ENCODE data around the gene GAS7.

The GAS7 gene

GRCh38 chr17:9899280-9900043 lies 298.9 kb downstream of the GAS7 start:
- DNase-seq: no peak

- DNase-seq: no peak
Measured at GRCh38 chr17:9898812-9899211, 299.6 kb downstream of the GAS7 start.

GRCh38 chr17:9897372-9897968 lies 300.9 kb downstream of the GAS7 start:
- no peak for DNase-seq

GRCh38 chr17:9895923-9896322 lies 302.5 kb downstream of the GAS7 start:
- no peak for DNase-seq

GRCh38 chr17:9894231-9894630 lies 304.2 kb downstream of the GAS7 start:
- DNase-seq: no peak

GRCh38 chr17:9893411-9894012 lies 304.9 kb downstream of the GAS7 start:
- DNase-seq: no peak

- no peak for DNase-seq
Measured at GRCh38 chr17:9890124-9890523, 308.3 kb downstream of the GAS7 start.

GRCh38 chr17:9887508-9887907 lies 310.9 kb downstream of the GAS7 start:
- DNase-seq: no peak

GRCh38 chr17:9886141-9886930 lies 312.1 kb downstream of the GAS7 start:
- DNase-seq: peak in 26 of 58 donors; percentile 15 to 80 (median 36)

- DNase-seq: no peak
Measured at GRCh38 chr17:9883451-9883850, 315.0 kb downstream of the GAS7 start.

- peak in 1 of 58 donors; percentile 7 for DNase-seq
Measured at GRCh38 chr17:9880582-9880999, 317.8 kb downstream of the GAS7 start.

- no peak for DNase-seq
Measured at GRCh38 chr17:9878786-9879525, 319.4 kb downstream of the GAS7 start.

GRCh38 chr17:9878356-9878755 lies 320.1 kb downstream of the GAS7 start:
- no peak for DNase-seq

GRCh38 chr17:9875441-9875840 lies 323.0 kb downstream of the GAS7 start:
- DNase-seq: peak in 5 of 58 donors; percentile 19 to 48 (median 21)

- no peak for DNase-seq
Measured at GRCh38 chr17:9874722-9875121, 323.7 kb downstream of the GAS7 start.

- no peak for DNase-seq
Measured at GRCh38 chr17:9872852-9873251, 325.6 kb downstream of the GAS7 start.

- no peak for DNase-seq
Measured at GRCh38 chr17:9868552-9868951, 329.9 kb downstream of the GAS7 start.

- DNase-seq: no peak
Measured at GRCh38 chr17:9865586-9865985, 332.8 kb downstream of the GAS7 start.

GRCh38 chr17:9862949-9863348 lies 335.5 kb downstream of the GAS7 start:
- no peak for DNase-seq

GRCh38 chr17:9862220-9862619 lies 336.2 kb downstream of the GAS7 start:
- DNase-seq: no peak

GRCh38 chr17:9860851-9861250 lies 337.6 kb downstream of the GAS7 start:
- DNase-seq: no peak
